Measurements from ENCODE around the gene LPO. TPM values are rescaled to one million over a fixed set of nuclear protein-coding genes. Genes with fewer than 3 reads are reported as not detected.

The LPO gene
- total RNA-seq, 1 donor from 2014 or later = not detected

GRCh38 chr17:58254803-58255202 lies 16.4 kb downstream of the LPO start:
- Mint-ChIP-seq H3K27ac (ENCODE audit: unreplicated experiment) (no peak overlapping the region), H3K27me3 (ENCODE audit: low read depth) (peaks cover 95% of the 10 kb centered on the region), H3K4me3 (no peak overlapping the region), H3K9me3 (no peaks in the 10 kb centered on the region), H3K36me3 (ENCODE audit: low read depth) (no peaks in the 10 kb centered on the region), H3K4me1 (no peaks in the 10 kb centered on the region)
- no peak for DNase-seq (ENCODE audit: low read depth, low spot score)
- no peak for TF ChIP-seq CTCF (conservative IDR thresholded peaks at IDR 0.05)

DNA sequence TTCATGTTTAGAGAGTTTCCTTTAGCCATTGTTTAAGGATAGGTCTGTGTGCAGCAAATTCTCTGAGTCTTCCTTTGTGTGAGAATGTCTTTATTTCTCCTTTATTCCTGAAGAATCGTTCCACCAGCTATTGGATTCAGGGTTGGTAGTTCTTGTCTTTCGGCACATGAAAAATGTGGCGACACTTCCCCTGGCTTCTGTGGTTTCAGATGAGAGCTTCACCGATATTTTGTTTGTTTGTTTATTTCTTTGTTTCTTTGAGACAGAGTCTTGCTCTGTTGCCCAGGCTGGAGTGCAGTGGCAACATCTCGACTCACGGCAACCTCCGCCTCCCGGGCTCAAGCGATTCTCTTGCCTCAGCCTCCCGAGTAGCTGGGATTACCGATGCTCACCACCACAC lies 23.8 kb downstream of the LPO start:
- H3K27me3 Mint-ChIP-seq (ENCODE audit: low read depth) = peaks cover 90% of the 10 kb centered on the region
- no peak for DNase-seq (ENCODE audit: low read depth, low spot score)
- no peaks in the 10 kb centered on the region for H3K4me1 Mint-ChIP-seq
- H3K9me3 Mint-ChIP-seq = peaks cover 5% of the 10 kb centered on the region
- H3K27ac Mint-ChIP-seq (ENCODE audit: unreplicated experiment) = no peak overlapping the region
- H3K36me3 Mint-ChIP-seq (ENCODE audit: low read depth) = no peaks in the 10 kb centered on the region
- TF ChIP-seq CTCF (conservative IDR thresholded peaks at IDR 0.05) = no peak
- no peak overlapping the region for H3K4me3 Mint-ChIP-seq

DNA sequence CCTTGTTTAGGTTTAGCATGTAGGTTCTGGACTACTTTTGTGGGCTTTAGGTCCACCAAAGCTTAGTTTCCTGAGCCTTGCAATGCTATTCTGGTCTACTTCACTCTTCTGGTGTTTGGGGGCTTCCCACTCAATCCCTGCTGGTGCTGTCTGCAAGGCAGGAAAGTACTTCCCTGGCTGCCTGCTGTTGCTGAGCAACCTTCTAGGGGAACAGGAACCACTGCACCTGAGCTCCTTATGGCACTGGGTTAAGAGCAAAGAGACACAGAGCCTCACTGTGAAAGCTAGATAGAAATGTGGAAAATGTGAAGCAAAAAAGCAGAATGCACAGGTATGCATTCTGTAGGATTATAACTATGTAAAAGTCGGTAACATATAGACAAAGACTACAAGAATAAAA lies 25.4 kb downstream of the LPO start:
- H3K4me1 Mint-ChIP-seq = no peaks in the 10 kb centered on the region
- TF ChIP-seq CTCF (conservative IDR thresholded peaks at IDR 0.05) = no peak
- H3K9me3 Mint-ChIP-seq = peaks cover 5% of the 10 kb centered on the region
- no peaks in the 10 kb centered on the region for H3K36me3 Mint-ChIP-seq (ENCODE audit: low read depth)
- H3K4me3 Mint-ChIP-seq = no peak overlapping the region
- no peak for DNase-seq (ENCODE audit: low read depth, low spot score)
- peaks cover 76% of the 10 kb centered on the region for H3K27me3 Mint-ChIP-seq (ENCODE audit: low read depth)
- H3K27ac Mint-ChIP-seq (ENCODE audit: unreplicated experiment) = no peak overlapping the region

DNA sequence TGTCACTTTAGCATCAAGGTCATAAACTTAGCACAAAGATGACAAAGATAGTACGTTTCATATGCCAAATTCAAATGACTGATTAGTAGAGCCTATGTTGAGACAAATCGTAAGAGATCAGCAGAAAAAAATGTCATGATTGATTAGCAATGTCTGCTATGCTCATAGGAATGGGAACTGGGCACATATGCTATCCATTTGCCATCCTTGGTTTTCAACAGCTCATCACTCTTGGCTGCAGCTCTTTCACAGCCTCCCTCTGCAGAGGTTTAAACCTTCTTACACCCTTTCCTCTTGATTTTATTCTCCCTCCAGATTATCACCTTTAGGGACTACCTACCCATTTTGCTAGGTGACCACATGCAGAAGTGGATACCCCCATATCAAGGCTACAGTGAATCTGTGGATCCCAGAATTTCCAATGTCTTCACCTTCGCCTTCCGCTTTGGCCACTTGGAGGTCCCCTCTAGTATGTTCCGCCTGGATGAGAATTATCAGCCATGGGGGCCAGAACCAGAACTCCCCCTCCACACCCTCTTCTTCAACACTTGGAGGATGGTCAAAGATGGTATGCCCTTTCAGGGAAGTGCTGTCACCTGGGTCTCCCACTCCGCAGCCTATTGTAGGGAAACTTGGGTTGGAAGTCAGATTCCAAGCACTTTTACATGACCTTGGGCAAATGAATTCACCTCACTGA lies 26.2 kb downstream of the LPO start:
- no peaks in the 10 kb centered on the region for H3K4me1 Mint-ChIP-seq

DNA sequence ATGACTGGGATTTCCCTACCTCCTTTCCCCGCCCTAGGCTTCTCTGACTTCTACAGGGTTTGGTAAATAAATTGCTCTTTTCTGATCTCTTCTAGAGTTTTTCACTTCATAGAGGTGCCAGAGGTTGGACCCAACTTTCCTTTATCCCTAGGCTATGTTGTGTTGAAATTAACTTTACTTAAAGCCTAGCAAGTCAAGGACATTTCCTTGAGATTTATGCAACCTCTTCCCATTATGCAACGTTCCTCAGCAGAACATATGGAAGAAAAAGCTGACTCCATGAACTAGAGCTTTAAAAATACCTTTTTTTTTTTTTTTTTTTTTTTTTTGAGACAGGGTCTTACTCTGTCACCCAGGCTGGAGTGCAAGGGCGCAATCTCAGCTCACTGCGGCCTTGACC lies 26.9 kb downstream of the LPO start:
- H3K4me3 Mint-ChIP-seq = no peak overlapping the region
- no peak overlapping the region for H3K27ac Mint-ChIP-seq (ENCODE audit: unreplicated experiment)
- TF ChIP-seq CTCF (conservative IDR thresholded peaks at IDR 0.05) = no peak
- H3K9me3 Mint-ChIP-seq = peaks cover 3% of the 10 kb centered on the region
- H3K27me3 Mint-ChIP-seq (ENCODE audit: low read depth) = peaks cover 61% of the 10 kb centered on the region
- no peaks in the 10 kb centered on the region for H3K4me1 Mint-ChIP-seq
- DNase-seq (ENCODE audit: low read depth, low spot score) = no peak
- H3K36me3 Mint-ChIP-seq (ENCODE audit: low read depth) = no peaks in the 10 kb centered on the region

More for the DNA sequence above, 26.2 kb downstream of the LPO start:
- H3K27me3 Mint-ChIP-seq (ENCODE audit: low read depth) = peaks cover 68% of the 10 kb centered on the region
- no peak overlapping the region for H3K4me3 Mint-ChIP-seq
- H3K9me3 Mint-ChIP-seq = peaks cover 5% of the 10 kb centered on the region
- no peaks in the 10 kb centered on the region for H3K36me3 Mint-ChIP-seq (ENCODE audit: low read depth)
- DNase-seq (ENCODE audit: low read depth, low spot score) = no peak
- no peak for TF ChIP-seq CTCF (conservative IDR thresholded peaks at IDR 0.05)
- H3K27ac Mint-ChIP-seq (ENCODE audit: unreplicated experiment) = no peak overlapping the region

Data from neural crest cell (in vitro differentiated cells).